Mesenchymal stem cell (in vitro differentiated cells and primary cell): ENCODE results near the gene MAN1A1.

Experiments
- DNase-seq: peaks from one replicate; pipeline ENCODE4 v3.0.0-alpha.2; 2013
- H2AFZ ChIP-seq: one replicate; pipeline ENCODE4 v1.6.1; 2013; ENCODE audit warnings: low read depth, mild to moderate bottlenecking, control low read depth, inconsistent platforms, low read length, moderate library complexity
- H2AK5ac ChIP-seq: 2 replicates; pipeline ENCODE4 v1.6.1; 2013; ENCODE audit warnings: low read length, moderate library complexity, mild to moderate bottlenecking, inconsistent platforms; ENCODE audit not compliant: severe bottlenecking
- H2BK120ac ChIP-seq: one replicate; pipeline ENCODE4 v1.6.1; 2013; ENCODE audit warnings: low read depth, mild to moderate bottlenecking, inconsistent platforms, low read length, moderate library complexity
- H2BK12ac ChIP-seq, 2 experiments: one replicate each; pipeline ENCODE4 v1.6.1; 2013; ENCODE audit warnings: inconsistent platforms in 2 of 2, low read length in 2 of 2, mild to moderate bottlenecking in 2 of 2, moderate library complexity in 2 of 2, control low read depth in 1 of 2
- H2BK15ac ChIP-seq: one replicate; pipeline ENCODE4 v1.6.1; 2013; ENCODE audit warnings: mild to moderate bottlenecking, low read depth, inconsistent platforms; ENCODE audit not compliant: poor library complexity, severe bottlenecking
- H2BK5ac ChIP-seq: 2 replicates; pipeline ENCODE4 v1.6.1; 2013; ENCODE audit warnings: low read depth, mild to moderate bottlenecking, low read length, control low read depth, inconsistent platforms; ENCODE audit not compliant: poor library complexity, severe bottlenecking
- H3K14ac ChIP-seq, 2 experiments: one replicate each; pipeline ENCODE4 v1.6.1; 2013; ENCODE audit warnings: inconsistent platforms in 2 of 2, low read length in 2 of 2, control low read depth in 1 of 2, mild to moderate bottlenecking in 1 of 2, moderate library complexity in 1 of 2
- H3K18ac ChIP-seq, 2 experiments: one replicate each; pipeline ENCODE4 v1.6.1; 2013; ENCODE audit warnings: inconsistent platforms in 2 of 2, low read length in 2 of 2, control low read depth in 1 of 2, low read depth in 1 of 2, mild to moderate bottlenecking in 1 of 2
- H3K23ac ChIP-seq, 2 experiments: one replicate each; pipeline ENCODE4 v1.6.1; 2013; ENCODE audit warnings: inconsistent platforms in 2 of 2, low read length in 2 of 2, mild to moderate bottlenecking in 2 of 2, moderate library complexity in 2 of 2, control low read depth in 1 of 2
- H3K27ac ChIP-seq: 2 replicates; pipeline ENCODE4 v1.5.1; 2013; ENCODE audit warnings: mild to moderate bottlenecking, moderate library complexity, low read length, control low read depth, inconsistent platforms; ENCODE audit not compliant: poor library complexity, severe bottlenecking
- H3K27me3 ChIP-seq, 2 experiments: 2 replicates each; pipeline versions ENCODE4 v1.6.1 to v1.7.0; 2013; ENCODE audit warnings: low read length in 2 of 2, mild to moderate bottlenecking in 2 of 2, moderate library complexity in 2 of 2, control low read depth in 1 of 2, inconsistent platforms in 1 of 2; ENCODE audit not compliant: control insufficient read depth in 1 of 2, insufficient read depth in 1 of 2
- H3K36me3 ChIP-seq, 2 experiments: 2 replicates each; pipeline versions ENCODE4 v1.6.1 to v1.7.0; 2013; ENCODE audit warnings: low read length in 2 of 2, control low read depth in 1 of 2, inconsistent platforms in 1 of 2, low read depth in 1 of 2, mild to moderate bottlenecking in 1 of 2; ENCODE audit not compliant: insufficient read depth in 2 of 2, control insufficient read depth in 1 of 2
- H3K4ac ChIP-seq, 2 experiments: one replicate each; pipeline ENCODE4 v1.6.1; 2013; ENCODE audit warnings: inconsistent platforms in 2 of 2, low read length in 2 of 2, mild to moderate bottlenecking in 2 of 2, moderate library complexity in 2 of 2, control low read depth in 1 of 2, low read depth in 1 of 2
- H3K4me1 ChIP-seq: 2 replicates; pipeline ENCODE4 v1.6.1; 2013; ENCODE audit warnings: low read depth, low read length, control low read depth; ENCODE audit not compliant: control insufficient read depth, insufficient read depth
- H3K4me2 ChIP-seq: 2 replicates; pipeline ENCODE4 v1.6.1; 2013; ENCODE audit warnings: low read length, mild to moderate bottlenecking, inconsistent platforms; ENCODE audit not compliant: poor library complexity, severe bottlenecking
- H3K4me3 ChIP-seq, 2 experiments: 2 replicates each; pipeline versions ENCODE4 v1.5.1 to v1.7.0; 2013; ENCODE audit warnings: low read length in 2 of 2, mild to moderate bottlenecking in 2 of 2, control low read depth in 1 of 2, low read depth in 1 of 2; ENCODE audit not compliant: insufficient read depth in 1 of 2
- H3K79me1 ChIP-seq: replicated peaks from 2 replicates; pipeline ENCODE4 v1.6.1; 2013; ENCODE audit warnings: mild to moderate bottlenecking, control low read depth, low read length, inconsistent platforms; ENCODE audit not compliant: poor library complexity, severe bottlenecking
- H3K9ac ChIP-seq: 2 replicates; pipeline ENCODE4 v1.7.0; 2013; ENCODE audit warnings: mild to moderate bottlenecking, low read length, moderate library complexity
- H3K9me3 ChIP-seq: 2 replicates; pipeline ENCODE4 v1.7.0; 2013; ENCODE audit warnings: mild to moderate bottlenecking, low read length; ENCODE audit not compliant: control insufficient read depth
- H4K8ac ChIP-seq: one replicate; pipeline ENCODE4 v1.6.1; 2013; ENCODE audit warnings: inconsistent platforms, mild to moderate bottlenecking, low read length, moderate library complexity
- H4K91ac ChIP-seq: one replicate; pipeline ENCODE4 v1.6.1; 2013; ENCODE audit warnings: mild to moderate bottlenecking, low read length, inconsistent platforms
- WGBS: methylation state at CpG from one replicate; pipeline ENCODE4 v1.1.7; 2013; ENCODE audit warnings: mixed read lengths; 5-methylcytosine and 5-hydroxymethylcytosine counted together

MAN1A1 gene

DNA sequence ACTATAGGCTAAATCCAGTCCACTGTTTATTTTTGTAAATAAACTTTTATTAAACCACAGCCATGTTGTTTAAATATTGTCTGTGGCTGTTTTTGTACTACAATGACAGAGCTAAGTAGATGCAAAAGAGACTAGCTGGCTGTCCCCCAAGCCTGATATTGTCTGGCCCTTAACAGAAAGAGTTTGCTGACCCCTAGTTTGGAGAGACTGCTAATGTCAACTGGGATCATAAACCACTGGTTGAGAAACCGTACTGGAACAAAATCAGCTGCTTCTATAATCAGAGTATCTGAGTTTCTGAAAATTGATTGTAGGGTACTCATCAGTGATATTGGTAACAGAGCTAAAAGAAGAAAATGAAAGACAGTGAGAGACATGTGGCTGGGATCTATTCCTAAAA, 168.5 kb downstream of the MAN1A1 start:
- whole genome bisulfite sequencing, result 93% methylated on average over 1 of the region's 1 CpG
- Histone ChIP-seq H2BK5ac (no peak overlapping the region), H3K4ac (no peak overlapping the region), H3K27me3 (no peaks in the 10 kb centered on the region), H3K79me1 (no peaks in the 10 kb centered on the region), H3K36me3 (peaks cover 0 to 86% of the 10 kb centered on the region in 2 experiments), H4K8ac (no peak overlapping the region), H3K14ac (no peak overlapping the region), H3K9ac (no peak overlapping the region), H3K4me2 (no peak overlapping the region), H3K4me3 (no peak overlapping the region), H3K27ac (no peak overlapping the region), H3K18ac (no peak overlapping the region), H2BK15ac (no peak overlapping the region), H3K23ac (no peak overlapping the region), H2BK12ac (no peak overlapping the region), H3K9me3 (no peaks in the 10 kb centered on the region), H2BK120ac (no peak overlapping the region), H2AFZ (no peak overlapping the region), H3K4me1 (no peaks in the 10 kb centered on the region), H2AK5ac (no peak overlapping the region), H4K91ac (no peak overlapping the region)
- DNase-seq, result no peak

DNA sequence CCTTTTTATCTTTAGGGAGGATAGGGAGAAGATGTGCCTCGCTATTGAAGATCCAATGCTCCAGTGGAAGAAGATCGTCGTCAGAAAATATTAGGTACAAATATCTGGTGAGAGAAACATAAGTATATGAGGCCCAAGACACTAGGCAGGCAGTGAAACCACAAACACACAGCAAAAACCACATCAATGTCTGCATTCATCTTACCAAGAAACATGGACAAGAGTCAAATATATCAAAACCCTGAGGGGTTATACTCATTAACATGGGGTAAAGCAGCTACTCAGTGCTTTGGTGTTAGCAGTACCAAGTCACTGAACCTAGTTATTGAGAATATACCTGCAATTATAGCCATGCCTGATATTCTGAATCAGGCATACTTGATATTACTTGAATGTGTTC, 169.7 kb downstream of the MAN1A1 start:
- peaks cover 0 to 76% of the 10 kb centered on the region in 2 experiments for H3K36me3 ChIP-seq
- no peak overlapping the region for H3K18ac ChIP-seq
- no peak overlapping the region for H2AK5ac ChIP-seq
- H2BK5ac ChIP-seq, result no peak overlapping the region
- H4K8ac ChIP-seq, result no peak overlapping the region
- H2AFZ ChIP-seq, result no peak overlapping the region
- H2BK120ac ChIP-seq, result no peak overlapping the region
- no peaks in the 10 kb centered on the region for H3K79me1 ChIP-seq
- no peak overlapping the region for H3K14ac ChIP-seq
- no peak overlapping the region for H2BK15ac ChIP-seq
- no peak overlapping the region for H3K27ac ChIP-seq
- H3K9me3 ChIP-seq, result no peaks in the 10 kb centered on the region
- no peaks in the 10 kb centered on the region for H3K27me3 ChIP-seq
- H3K4me2 ChIP-seq, result no peak overlapping the region
- no peaks in the 10 kb centered on the region for H3K4me1 ChIP-seq
- H2BK12ac ChIP-seq, result no peak overlapping the region
- 100% methylated on average over 1 of the region's 3 CpGs for WGBS
- no peak overlapping the region for H3K4me3 ChIP-seq
- H3K4ac ChIP-seq, result no peak overlapping the region
- H3K9ac ChIP-seq, result no peak overlapping the region
- no peak for DNase-seq
- H3K23ac ChIP-seq, result no peak overlapping the region
- H4K91ac ChIP-seq, result no peak overlapping the region

DNA sequence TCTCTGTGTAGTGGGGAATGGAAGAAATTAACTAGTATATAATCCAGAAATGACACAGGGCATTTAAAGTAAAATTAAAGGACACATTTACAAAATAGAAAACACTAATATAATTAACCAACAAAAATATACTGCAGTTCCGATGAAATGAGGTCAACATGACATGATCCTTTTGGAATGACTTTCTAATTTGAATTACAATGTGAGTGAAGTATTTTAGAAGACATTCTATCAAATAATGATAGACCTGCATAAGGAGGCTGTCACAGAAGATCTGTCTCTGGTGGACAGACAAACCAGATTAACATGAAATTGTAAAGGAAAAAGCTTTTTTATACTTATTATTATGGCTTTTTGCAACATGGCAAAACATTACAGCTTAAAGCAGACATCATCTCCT, 170.5 kb downstream of the MAN1A1 start:
- no peaks in the 10 kb centered on the region for H3K9me3 ChIP-seq
- no CpG with 5 or more reads among the region's 1 CpG for WGBS

DNA sequence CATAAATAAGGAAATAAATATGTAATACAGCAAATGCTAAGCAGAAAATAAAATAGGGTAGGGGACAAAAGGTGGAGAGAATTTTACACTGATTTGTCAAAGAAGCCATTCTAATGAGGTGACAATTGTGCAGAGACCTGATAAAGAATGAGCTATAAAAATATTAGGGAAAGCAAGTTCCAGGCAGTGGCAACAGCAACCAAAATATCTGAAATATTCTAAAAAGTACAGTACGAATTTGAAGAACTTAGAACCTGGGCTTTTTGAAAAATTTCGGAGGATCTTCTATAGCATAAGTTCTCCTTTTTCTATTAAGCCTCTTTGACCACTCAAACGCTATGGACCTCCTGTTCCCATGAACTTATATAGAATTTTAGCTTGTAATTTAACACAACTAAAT, 173.1 kb downstream of the MAN1A1 start:
- WGBS, result no CpG with 5 or more reads among the region's 3 CpGs
- no peak overlapping the region for H3K23ac ChIP-seq

More for the DNA sequence above, 170.5 kb downstream of the MAN1A1 start:
- Histone ChIP-seq H4K91ac (no peak overlapping the region), H2BK12ac (no peak overlapping the region), H3K27ac (no peak overlapping the region), H2AK5ac (no peak overlapping the region), H3K36me3 (peaks cover 0 to 69% of the 10 kb centered on the region in 2 experiments), H2BK15ac (no peak overlapping the region), H3K79me1 (no peaks in the 10 kb centered on the region), H3K4ac (no peak overlapping the region), H3K18ac (no peak overlapping the region), H3K4me1 (no peaks in the 10 kb centered on the region), H3K14ac (no peak overlapping the region), H2BK120ac (no peak overlapping the region), H2AFZ (no peak overlapping the region), H3K9ac (no peak overlapping the region), H4K8ac (no peak overlapping the region), H2BK5ac (no peak overlapping the region), H3K27me3 (no peaks in the 10 kb centered on the region), H3K4me2 (no peak overlapping the region), H3K4me3 (no peak overlapping the region), H3K23ac (no peak overlapping the region)
- DNase-seq, result no peak

More for the DNA sequence above, 173.1 kb downstream of the MAN1A1 start:
- Histone ChIP-seq H3K27ac (no peak overlapping the region), H2AK5ac (no peak overlapping the region), H3K9ac (no peak overlapping the region), H4K8ac (no peak overlapping the region), H3K4me1 (no peaks in the 10 kb centered on the region), H3K4me2 (no peak overlapping the region), H2BK120ac (no peak overlapping the region), H2AFZ (no peak overlapping the region), H3K36me3 (peaks cover 0 to 47% of the 10 kb centered on the region in 2 experiments), H3K79me1 (no peaks in the 10 kb centered on the region), H2BK15ac (no peak overlapping the region), H4K91ac (no peak overlapping the region), H3K27me3 (no peaks in the 10 kb centered on the region), H3K18ac (no peak overlapping the region), H2BK12ac (no peak overlapping the region), H2BK5ac (no peak overlapping the region), H3K4me3 (no peak overlapping the region), H3K4ac (no peak overlapping the region), H3K9me3 (no peaks in the 10 kb centered on the region), H3K14ac (no peak overlapping the region)
- no peak for DNase-seq
